ENCODE results near the gene CACNA2D2. TPM values are rescaled to one million over a fixed set of nuclear protein-coding genes. Genes with fewer than 3 reads are reported as not detected.
A peak's percentile ranks its signal among the peaks of the same experiment; 100 is the strongest.

The CACNA2D2 gene
- polyA plus RNA-seq, 6 donors from 2014 or later = 0.17 to 0.24 (median 0.18) TPM; not detected in 3

- peaks cover 41 to 70% (median 63%) of the 10 kb centered on the region in 3 donors for H3K4me1 Mint-ChIP-seq
- H3K4me3 Mint-ChIP-seq = peak overlapping the region; percentile 87 to 97 (median 94)
- ATAC-seq (ENCODE audit: low read depth in 2 of 2) = no peak
- H3K27me3 Mint-ChIP-seq = no peaks in the 10 kb centered on the region
- DNase-seq = no peak
- H3K27ac Mint-ChIP-seq = peak overlapping the region; percentile 97 to 99 (median 98)
- no peaks in the 10 kb centered on the region for H3K36me3 Mint-ChIP-seq
- H3K9me3 Mint-ChIP-seq = no peaks in the 10 kb centered on the region
Measured at GRCh38 chr3:50338965-50339364, 164.5 kb downstream of the CACNA2D2 start.

- peaks cover 45 to 73% (median 64%) of the 10 kb centered on the region in 3 donors for H3K4me1 Mint-ChIP-seq
- ATAC-seq (ENCODE audit: low read depth in 2 of 2) (peak; percentile 76 to 80), DNase-seq (peak; percentile 96)
- H3K36me3 Mint-ChIP-seq = no peaks in the 10 kb centered on the region
- no peaks in the 10 kb centered on the region for H3K9me3 Mint-ChIP-seq
- peak overlapping the region; percentile 87 to 97 (median 94) for H3K4me3 Mint-ChIP-seq
- H3K27me3 Mint-ChIP-seq = no peaks in the 10 kb centered on the region
- peak overlapping the region; percentile 97 to 99 (median 98) for H3K27ac Mint-ChIP-seq
Measured at GRCh38 chr3:50337175-50337861, 166.1 kb downstream of the CACNA2D2 start.

GRCh38 chr3:50336452-50337174 lies 166.8 kb downstream of the CACNA2D2 start:
- H3K27ac Mint-ChIP-seq = peak overlapping the region; percentile 85 to 99 (median 98)
- peak overlapping the region; percentile 87 to 97 (median 94) for H3K4me3 Mint-ChIP-seq
- DNase-seq = no peak
- no peaks in the 10 kb centered on the region for H3K9me3 Mint-ChIP-seq
- H3K27me3 Mint-ChIP-seq = no peaks in the 10 kb centered on the region
- peak; percentile 45 to 50 for ATAC-seq (ENCODE audit: low read depth in 2 of 2)
- no peaks in the 10 kb centered on the region for H3K36me3 Mint-ChIP-seq
- peaks cover 45 to 68% (median 64%) of the 10 kb centered on the region in 3 donors for H3K4me1 Mint-ChIP-seq

- H3K9me3 Mint-ChIP-seq = no peaks in the 10 kb centered on the region
- peaks cover 33 to 54% (median 48%) of the 10 kb centered on the region in 3 donors for H3K4me1 Mint-ChIP-seq
- peak overlapping the region in 4 of 6 donors; percentile 39 to 78 (median 56) for H3K27ac Mint-ChIP-seq
- H3K27me3 Mint-ChIP-seq = no peaks in the 10 kb centered on the region
- DNase-seq (no peak), ATAC-seq (ENCODE audit: low read depth in 2 of 2) (no peak)
- H3K36me3 Mint-ChIP-seq = no peaks in the 10 kb centered on the region
- H3K4me3 Mint-ChIP-seq = peak overlapping the region in 2 of 8 donors; percentile 37 to 81
Measured at GRCh38 chr3:50334339-50335075, 168.9 kb downstream of the CACNA2D2 start.

GRCh38 chr3:50333744-50334328 lies 169.6 kb downstream of the CACNA2D2 start:
- ATAC-seq (ENCODE audit: low read depth in 2 of 2) (no peak), DNase-seq (no peak)
- peaks cover 27 to 48% (median 42%) of the 10 kb centered on the region in 3 donors for H3K4me1 Mint-ChIP-seq
- no peaks in the 10 kb centered on the region for H3K27me3 Mint-ChIP-seq
- H3K36me3 Mint-ChIP-seq = no peaks in the 10 kb centered on the region
- peak overlapping the region in 2 of 6 donors; percentile 51 to 64 for H3K27ac Mint-ChIP-seq
- H3K4me3 Mint-ChIP-seq = peak overlapping the region in 1 of 8 donors; percentile 81
- no peaks in the 10 kb centered on the region for H3K9me3 Mint-ChIP-seq

- DNase-seq (no peak), ATAC-seq (ENCODE audit: low read depth in 2 of 2) (no peak)
- Mint-ChIP-seq H3K4me3 (no peak overlapping the region), H3K27me3 (no peaks in the 10 kb centered on the region), H3K4me1 (peaks cover 19 to 52% (median 38%) of the 10 kb centered on the region in 3 donors), H3K27ac (peak overlapping the region in 2 of 6 donors; percentile 33 to 57), H3K9me3 (no peaks in the 10 kb centered on the region), H3K36me3 (no peaks in the 10 kb centered on the region)
Measured at GRCh38 chr3:50331364-50331907, 172.0 kb downstream of the CACNA2D2 start.

GRCh38 chr3:50330330-50330729 lies 173.1 kb downstream of the CACNA2D2 start:
- Mint-ChIP-seq H3K4me3 (peak overlapping the region in 2 of 8 donors; percentile 15 to 68), H3K27ac (peak overlapping the region in 3 of 6 donors; percentile 24 to 64 (median 60)), H3K27me3 (no peaks in the 10 kb centered on the region), H3K4me1 (peaks cover 17 to 44% (median 33%) of the 10 kb centered on the region in 3 donors), H3K9me3 (no peaks in the 10 kb centered on the region), H3K36me3 (no peaks in the 10 kb centered on the region)
- no peak for ATAC-seq (ENCODE audit: low read depth in 2 of 2)
- DNase-seq = no peak

- peaks cover 16 to 42% (median 30%) of the 10 kb centered on the region in 3 donors for H3K4me1 Mint-ChIP-seq
- DNase-seq (peak; percentile 92), ATAC-seq (ENCODE audit: low read depth in 2 of 2) (peak; percentile 94 to 96)
- H3K27me3 Mint-ChIP-seq = no peaks in the 10 kb centered on the region
- peak within 1 kb of the TSS; percentile 42 to 94 (median 90) for H3K27ac Mint-ChIP-seq
- H3K4me3 Mint-ChIP-seq = peak within 1 kb of the TSS; percentile 82 to 97 (median 92)
- no peaks in the 10 kb centered on the region for H3K36me3 Mint-ChIP-seq
- H3K9me3 Mint-ChIP-seq = no peaks in the 10 kb centered on the region
Measured at GRCh38 chr3:50327943-50328691, 175.3 kb downstream of the CACNA2D2 start, which contains the start of gene TUSC2. Gene TUSC2, minus strand, starts transcription at chr3:50328223. Its CDS starts 124 bp downstream, at chr3:50328099.

GRCh38 chr3:50327129-50327528 lies 176.3 kb downstream of the CACNA2D2 start:
- H3K4me3 Mint-ChIP-seq = peak overlapping the region; percentile 82 to 97 (median 92)
- DNase-seq (no peak), ATAC-seq (ENCODE audit: low read depth in 2 of 2) (no peak)
- no peaks in the 10 kb centered on the region for H3K36me3 Mint-ChIP-seq
- peaks cover 16 to 39% (median 39%) of the 10 kb centered on the region in 3 donors for H3K4me1 Mint-ChIP-seq
- peak overlapping the region in 4 of 6 donors; percentile 20 to 89 (median 55) for H3K27ac Mint-ChIP-seq
- H3K9me3 Mint-ChIP-seq = no peaks in the 10 kb centered on the region
- no peaks in the 10 kb centered on the region for H3K27me3 Mint-ChIP-seq

- no peak for DNase-seq
- no peaks in the 10 kb centered on the region for H3K27me3 Mint-ChIP-seq
- ATAC-seq (ENCODE audit: low read depth in 2 of 2) = no peak
- peak overlapping the region in 6 of 8 donors; percentile 29 to 93 (median 86) for H3K4me3 Mint-ChIP-seq
- no peaks in the 10 kb centered on the region for H3K36me3 Mint-ChIP-seq
- no peaks in the 10 kb centered on the region for H3K9me3 Mint-ChIP-seq
- H3K27ac Mint-ChIP-seq = peak overlapping the region in 1 of 6 donors; percentile 89
- peaks cover 16 to 41% (median 39%) of the 10 kb centered on the region in 3 donors for H3K4me1 Mint-ChIP-seq
Measured at GRCh38 chr3:50326182-50326541, 177.3 kb downstream of the CACNA2D2 start.

GRCh38 chr3:50325497-50326181 lies 177.8 kb downstream of the CACNA2D2 start:
- Mint-ChIP-seq H3K9me3 (no peaks in the 10 kb centered on the region), H3K4me1 (peaks cover 17 to 43% (median 41%) of the 10 kb centered on the region in 3 donors), H3K4me3 (peak overlapping the region in 6 of 8 donors; percentile 23 to 93 (median 86)), H3K36me3 (no peaks in the 10 kb centered on the region), H3K27me3 (no peaks in the 10 kb centered on the region), H3K27ac (peak overlapping the region in 2 of 6 donors; percentile 67 to 89)
- DNase-seq = no peak
- ATAC-seq (ENCODE audit: low read depth in 2 of 2) = no peak
